Keratinocyte (primary cell): ENCODE measurements around the gene RTCA.

ENCODE experiments used
- EZH2 ChIP-seq: IDR thresholded peaks from one replicate; pipeline ENCODE4 v1.6.1; 2012; ENCODE audit warnings: inconsistent platforms, mild to moderate bottlenecking, low read length, moderate library complexity
- TF ChIP-seq, protein P1 (sequence below), 3 experiments: IDR thresholded peaks in 1 of 3; conservative IDR thresholded peaks in 1 of 3; optimal IDR thresholded peaks in 1 of 3; 2 replicates in 2 of 3; 3 replicates in 1 of 3; pipeline versions ENCODE3 to v1.5.1; 2011; ENCODE audit warnings: low read length in 3 of 3, mild to moderate bottlenecking in 3 of 3, moderate library complexity in 2 of 3, control low read depth in 1 of 3, inconsistent platforms in 1 of 3; ENCODE audit not compliant: insufficient read depth in 2 of 3; ENCODE audit errors: extremely low read depth in 1 of 3

DNA sequence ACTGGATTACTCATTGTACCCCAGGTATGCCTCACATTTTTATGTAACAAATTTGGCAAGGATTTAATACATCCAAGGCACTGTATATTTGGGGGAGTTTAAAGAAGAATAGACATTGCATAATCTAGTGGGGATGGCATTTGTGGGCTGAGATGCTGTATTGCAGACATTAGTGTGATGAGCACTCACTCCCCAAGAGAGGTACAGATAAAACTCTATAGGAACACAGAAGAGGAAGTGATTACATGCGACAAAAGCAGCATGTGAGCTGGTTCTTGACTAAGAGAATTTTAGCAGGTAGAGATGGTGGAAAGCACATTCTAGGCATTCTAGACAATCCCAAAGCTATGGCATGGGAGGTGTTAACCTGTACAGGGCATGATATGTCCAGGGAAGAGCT, 62.1 kb downstream of the RTCA start:
- TF ChIP-seq, protein P1, sequence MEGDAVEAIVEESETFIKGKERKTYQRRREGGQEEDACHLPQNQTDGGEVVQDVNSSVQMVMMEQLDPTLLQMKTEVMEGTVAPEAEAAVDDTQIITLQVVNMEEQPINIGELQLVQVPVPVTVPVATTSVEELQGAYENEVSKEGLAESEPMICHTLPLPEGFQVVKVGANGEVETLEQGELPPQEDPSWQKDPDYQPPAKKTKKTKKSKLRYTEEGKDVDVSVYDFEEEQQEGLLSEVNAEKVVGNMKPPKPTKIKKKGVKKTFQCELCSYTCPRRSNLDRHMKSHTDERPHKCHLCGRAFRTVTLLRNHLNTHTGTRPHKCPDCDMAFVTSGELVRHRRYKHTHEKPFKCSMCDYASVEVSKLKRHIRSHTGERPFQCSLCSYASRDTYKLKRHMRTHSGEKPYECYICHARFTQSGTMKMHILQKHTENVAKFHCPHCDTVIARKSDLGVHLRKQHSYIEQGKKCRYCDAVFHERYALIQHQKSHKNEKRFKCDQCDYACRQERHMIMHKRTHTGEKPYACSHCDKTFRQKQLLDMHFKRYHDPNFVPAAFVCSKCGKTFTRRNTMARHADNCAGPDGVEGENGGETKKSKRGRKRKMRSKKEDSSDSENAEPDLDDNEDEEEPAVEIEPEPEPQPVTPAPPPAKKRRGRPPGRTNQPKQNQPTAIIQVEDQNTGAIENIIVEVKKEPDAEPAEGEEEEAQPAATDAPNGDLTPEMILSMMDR (optimal IDR thresholded peaks at IDR 0.05 in 1 of 3, IDR thresholded peaks at IDR 0.05 in 1 of 3, conservative IDR thresholded peaks at IDR 0.05 in 1 of 3; ENCODE audit: extremely low read depth in 1 of 3, insufficient read depth in 2 of 3, low read length in 3 of 3), result no peak
- no peak for TF ChIP-seq EZH2
